Measurements from ENCODE around the gene RP2.

RP2 gene

GRCh38 chrX:46920235-46920634 is 83.4 kb downstream of the RP2 start:
- no peak for DNase-seq (ENCODE audit: low read depth)

- no peak for DNase-seq (ENCODE audit: low read depth)
Measured at GRCh38 chrX:46922611-46923010, 85.8 kb downstream of the RP2 start.

- DNase-seq (ENCODE audit: low read depth): no peak
Measured at GRCh38 chrX:46927718-46928117, 90.9 kb downstream of the RP2 start.

DNA sequence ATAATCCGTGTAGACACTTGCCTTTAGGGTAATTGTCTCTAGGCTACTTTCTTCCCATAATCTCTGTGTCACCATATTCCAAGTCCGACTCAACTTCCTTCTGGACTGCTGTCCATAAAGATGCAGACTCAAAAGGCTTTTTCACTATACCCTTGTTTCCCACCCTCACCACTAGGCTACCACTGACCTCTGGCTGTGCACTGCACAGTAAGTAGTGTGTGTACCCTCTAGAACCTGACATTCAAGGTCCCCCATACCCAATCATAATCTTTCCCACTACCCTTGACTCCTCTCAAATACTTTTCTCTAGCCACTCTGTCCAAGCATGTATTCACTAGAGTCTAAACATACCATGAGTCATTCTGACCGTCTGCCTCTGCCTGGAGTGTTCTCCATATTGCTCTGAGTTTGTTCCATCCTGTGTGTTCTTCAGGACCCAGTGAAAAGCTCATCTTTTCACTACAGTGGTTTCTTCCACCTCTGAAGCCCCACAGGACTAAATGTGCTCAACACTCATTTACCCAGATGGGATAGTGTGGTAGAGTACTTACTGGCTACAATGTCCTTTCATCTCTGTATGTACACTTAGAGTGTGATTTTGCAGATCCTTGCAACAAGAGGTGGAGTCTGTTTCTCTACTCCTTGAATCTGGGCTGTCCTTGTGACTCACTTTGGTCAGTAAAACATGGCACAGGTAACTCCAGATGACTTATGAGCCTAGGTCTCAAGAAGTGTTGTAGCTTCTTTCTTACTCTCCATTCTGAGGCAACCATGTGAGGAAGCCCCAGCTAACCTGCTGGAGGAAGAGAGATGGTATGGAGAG is 92.8 kb downstream of the RP2 start:
- no peak for DNase-seq (ENCODE audit: low read depth)
